HepG2 (cell line): ENCODE measurements around the gene FLYWCH1. TPM values are rescaled to one million over a fixed set of nuclear protein-coding genes. Genes with fewer than 3 reads are reported as not detected.

ENCODE experiments used
- ATAC-seq: fragments of 200-7000 bp; cut with Tn5 transposase; 3 replicates; pipeline ENCODE4 v1.9.1; 2020; ENCODE audit warnings: mild to moderate bottlenecking, moderate library complexity
- BruUV-seq: library from RNA; stranded (reverse); fragments of 400-500 nt; replicated peaks from 2 replicates; lab custom pipeline; 2021; lab: Mats Ljungman, UMichigan
- CTCF ChIA-PET: fragments of 300-600 bp; formaldehyde crosslinking; extraction: SDS; loops from one replicate; lab custom pipeline; 2021; ENCODE audit warnings: low total read pairs, inconsistent platforms, low intra/inter-chr PET ratio; lab: Yijun Ruan, JAX
- POLR2A ChIA-PET: fragments of 350-600 bp; sonication (Branson Sonifier 250); formaldehyde crosslinking; loops from one replicate; lab custom pipeline; 2020; ENCODE audit warnings: antibody characterized with exemption, inconsistent platforms; lab: Yijun Ruan, JAX
- DNase-seq: peaks from one replicate; pipeline ENCODE4 v3.0.0-alpha.2; 2015; ENCODE audit warnings: low spot score
- FAIRE-seq: peaks from 3 replicates; lab custom pipeline; 2011; peaks lifted over from hg19 to GRCh38; lab: Jason Lieb, UNC
- H2AFZ ChIP-seq: one replicate; pipeline ENCODE4 v1.6.1; 2011; ENCODE audit warnings: low read length, inconsistent platforms
- H3K27ac ChIP-seq: fragments of 300-600 bp; 3 replicates; pipeline ENCODE4 v1.8.0; 2011; ENCODE audit warnings: mixed run types, mild to moderate bottlenecking, mixed read lengths, low read length, inconsistent platforms; ENCODE audit not compliant: insufficient read depth; ENCODE audit errors: extremely low read length
- H3K27me3 ChIP-seq, 2 experiments: fragments of 200-600 bp in 1 of 2; 2 replicates in 1 of 2; 3 replicates in 1 of 2; pipeline versions ENCODE4 v1.6.0 to v1.8.0; 2011; ENCODE audit warnings: low read length in 2 of 2, mild to moderate bottlenecking in 2 of 2, moderate library complexity in 2 of 2, inconsistent platforms in 1 of 2; ENCODE audit not compliant: insufficient read depth in 2 of 2, control insufficient read depth in 1 of 2
- H3K36me3 ChIP-seq, 2 experiments: fragments of 200-600 bp in 1 of 2; replicated peaks in 1 of 2; 2 replicates in 1 of 2; 3 replicates in 1 of 2; pipeline versions ENCODE4 v1.5.1 to v1.8.0; 2011; ENCODE audit warnings: low read length in 2 of 2, inconsistent platforms in 1 of 2; ENCODE audit not compliant: insufficient read depth in 2 of 2, control insufficient read depth in 1 of 2
- H3K4me1 ChIP-seq: 2 replicates; pipeline ENCODE4 v1.5.1; 2012; ENCODE audit warnings: low read length, inconsistent platforms; ENCODE audit not compliant: insufficient read depth
- H3K4me2 ChIP-seq: 2 replicates; pipeline ENCODE4 v1.6.0; 2011; ENCODE audit warnings: low read depth, low read length, inconsistent platforms
- H3K4me3 ChIP-seq, 3 experiments: fragments of 200-600 bp in 1 of 3; sonication (generic), shearing (Covaris generic) in 1 of 3; replicated peaks in 1 of 3; 2 replicates each; pipeline ENCODE4 v1.5.1; 2011 to 2016; ENCODE audit warnings: low read length in 3 of 3, inconsistent platforms in 2 of 3, low read depth in 2 of 3, mild to moderate bottlenecking in 2 of 3, control low read depth in 1 of 3, mixed read lengths in 1 of 3; ENCODE audit not compliant: insufficient read depth in 1 of 3
- H3K79me2 ChIP-seq: one replicate; pipeline ENCODE4 v1.6.1; 2011; ENCODE audit warnings: low read length, inconsistent platforms; ENCODE audit not compliant: insufficient read depth
- H3K9ac ChIP-seq: 2 replicates; pipeline ENCODE4 v1.6.0; 2011; ENCODE audit warnings: mild to moderate bottlenecking, low read depth, low read length, inconsistent platforms; ENCODE audit not compliant: insufficient read depth
- H3K9me3 ChIP-seq: 2 replicates; pipeline ENCODE4 v1.5.1; 2012; ENCODE audit warnings: mild to moderate bottlenecking, low read length
- H4K20me1 ChIP-seq: 2 replicates; pipeline ENCODE4 v1.6.0; 2011; ENCODE audit warnings: inconsistent platforms, mild to moderate bottlenecking, low read length, moderate library complexity; ENCODE audit not compliant: insufficient read depth
- ESRRA ChIP-seq: sonication (generic); formaldehyde crosslinking; IDR thresholded peaks from 2 replicates; pipeline ENCODE4 v1.5.1; 2020; ENCODE audit warnings: mild to moderate bottlenecking, low read depth, missing genetic modification reagents
- PAF1 ChIP-seq: IDR thresholded peaks from 2 replicates; pipeline ENCODE4 v1.6.1; 2016; ENCODE audit warnings: missing genetic modification reagents, missing compliant biosample characterization
- SMARCE1 ChIP-seq: fragments of 450-650 bp; IDR thresholded peaks from 2 replicates; pipeline ENCODE4 v1.6.1; 2017; ENCODE audit warnings: borderline replicate concordance
- TCF7L2 ChIP-seq: IDR thresholded peaks from 2 replicates; pipeline ENCODE4 v1.6.1; 2011; ENCODE audit warnings: mild to moderate bottlenecking, low read depth, low read length, moderate library complexity
- ZIK1 ChIP-seq: sonication (generic); formaldehyde crosslinking; IDR thresholded peaks from 2 replicates; pipeline ENCODE4 v1.5.0; 2020; ENCODE audit warnings: mild to moderate bottlenecking, low read depth, missing genetic modification reagents, borderline replicate concordance
- ZNF124 ChIP-seq: sonication (generic); formaldehyde crosslinking; IDR thresholded peaks from 2 replicates; pipeline ENCODE4 v1.4.0; 2020; ENCODE audit warnings: missing genetic modification reagents
- ZNF20 ChIP-seq: sonication (generic); formaldehyde crosslinking; IDR thresholded peaks from 2 replicates; pipeline ENCODE4 v1.4.0; 2020; ENCODE audit warnings: mild to moderate bottlenecking, moderate library complexity, missing genetic modification reagents
- ZNF260 ChIP-seq: sonication (generic); formaldehyde crosslinking; IDR thresholded peaks from 2 replicates; pipeline ENCODE4 v1.4.0; 2020; ENCODE audit warnings: missing genetic modification reagents, low read depth, mild to moderate bottlenecking, borderline replicate concordance
- ZNF274 ChIP-seq: sonication (generic); formaldehyde crosslinking; IDR thresholded peaks from 2 replicates; pipeline ENCODE4 v1.5.1; 2020; ENCODE audit warnings: mild to moderate bottlenecking, missing genetic modification reagents
- ZNF543 ChIP-seq: sonication (generic); formaldehyde crosslinking; IDR thresholded peaks from 2 replicates; pipeline ENCODE4 v1.4.0; 2020; ENCODE audit warnings: mild to moderate bottlenecking, missing genetic modification reagents
- ZNF777 ChIP-seq: sonication (generic); formaldehyde crosslinking; IDR thresholded peaks from 2 replicates; pipeline ENCODE4 v1.4.0; 2020; ENCODE audit warnings: missing genetic modification reagents
- ZNF792 ChIP-seq: IDR thresholded peaks from 2 replicates; pipeline ENCODE4 v1.6.1; 2016
- ZNF878 ChIP-seq: sonication (generic); formaldehyde crosslinking; IDR thresholded peaks from 2 replicates; pipeline ENCODE4 v1.8.1; 2023; ENCODE audit warnings: mild to moderate bottlenecking, missing genetic modification reagents, moderate library complexity
- WGBS: methylation state at CpG from one replicate; pipeline ENCODE4 v1.1.6; 2017; ENCODE audit warnings: low lambda C conversion rate; 5-methylcytosine and 5-hydroxymethylcytosine counted together
- in situ Hi-C: cut with HindIII; loops from 2 replicates; pipeline ENCODE4 v1.10.0; 2017; ENCODE audit warnings: low pct_unique_long_range_greater_than_20kb; ENCODE audit not compliant: extremely low pct_ligation_motif_present
- intact Hi-C: fragments of 100-400 bp; cut with micrococcal nuclease; formaldehyde crosslinking; loops from one replicate; pipeline ENCODE4 v1.10.0; 2022; ENCODE audit not compliant: unreplicated experiment
- polyA plus RNA-seq, 8 experiments: library from polyadenylated mRNA; depleted of rRNA in 3 of 8; stranded (reverse) in 7 of 8; unstranded in 1 of 8; fragments of >200 nt; fragmentation: Illumina TruSeq in 4 of 8; extraction: Trizol in 4 of 8; gene quantifications; 2 replicates each; pipeline versions ENCODE4 v1.2.1 to v1.2.3, GENCODE V29; 2011 to 2016; ENCODE audit warnings: low read depth in 4 of 8, missing spikeins in 1 of 8, mixed read lengths in 1 of 8; ENCODE audit not compliant: insufficient read depth in 1 of 8
- total RNA-seq, 5 experiments: library from RNA; depleted of rRNA; stranded (reverse); fragments of >200 nt; fragmentation: Illumina TruSeq; extraction: Trizol; gene quantifications; 2 replicates each; pipeline ENCODE4 v1.2.3, GENCODE V29; 2016; ENCODE audit warnings: low read depth in 1 of 5
- TF ChIP-seq, protein P1 (sequence below): sonication (generic); formaldehyde crosslinking; IDR thresholded peaks from 2 replicates; pipeline ENCODE4 v1.4.0; 2020; ENCODE audit warnings: missing genetic modification reagents
- TF ChIP-seq, protein P2 (sequence below): sonication (generic); formaldehyde crosslinking; IDR thresholded peaks from 2 replicates; pipeline ENCODE4 v1.5.0; 2020; ENCODE audit warnings: mild to moderate bottlenecking, missing genetic modification reagents, borderline replicate concordance
- TF ChIP-seq, protein P3 (sequence below): sonication (generic); formaldehyde crosslinking; IDR thresholded peaks from 2 replicates; pipeline ENCODE4 v1.5.1; 2020; ENCODE audit warnings: missing genetic modification reagents, mild to moderate bottlenecking, borderline replicate concordance
- TF ChIP-seq, protein P4 (sequence below): IDR thresholded peaks from 2 replicates; pipeline ENCODE4 v1.6.1; 2016; ENCODE audit warnings: low read depth, borderline replicate concordance

FLYWCH1 gene
- total and polyA plus RNA-seq, 2 of the 13 experiments (the other 11 are each of a cell fraction or from before 2014, with no cell fraction given): 7.3 to 12.4 TPM

DNA sequence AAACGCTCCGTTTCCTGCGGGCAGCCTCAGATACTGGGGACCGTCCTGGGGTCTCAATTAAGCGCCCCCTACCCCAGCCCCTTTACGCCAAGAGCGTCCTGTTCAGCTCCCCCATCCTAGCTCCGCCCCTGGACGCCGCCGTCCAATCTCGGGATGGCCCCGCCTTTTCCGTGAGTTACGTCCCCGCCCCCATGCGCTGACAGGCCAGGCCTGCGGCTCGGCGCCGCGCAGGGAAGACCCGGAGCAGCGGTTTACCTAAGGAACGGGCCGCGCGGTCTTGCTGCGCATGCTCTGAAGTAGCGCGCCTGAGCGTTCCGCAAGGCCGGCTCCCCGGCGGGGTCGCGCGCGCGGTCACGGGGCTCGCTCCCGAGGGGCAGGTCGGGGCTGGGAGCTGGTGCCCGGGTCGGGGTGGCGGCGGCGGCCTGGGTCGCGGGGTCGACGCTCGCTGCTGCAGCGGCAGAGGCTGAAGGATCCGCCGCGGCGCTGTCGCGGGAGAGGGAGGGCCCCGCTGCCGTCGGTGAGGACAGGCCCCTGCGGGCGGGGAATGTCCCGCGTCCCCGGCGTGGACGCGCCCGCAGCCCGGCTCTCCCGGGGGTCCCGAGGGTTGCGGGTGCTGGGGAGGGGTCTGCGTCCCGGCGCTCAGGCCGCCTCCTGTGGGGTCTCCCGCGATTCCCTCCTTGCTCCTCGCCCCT, at the start of gene FLYWCH1 (continued):
- TF ChIP-seq ZNF260: no peak
- TF ChIP-seq, protein P1, sequence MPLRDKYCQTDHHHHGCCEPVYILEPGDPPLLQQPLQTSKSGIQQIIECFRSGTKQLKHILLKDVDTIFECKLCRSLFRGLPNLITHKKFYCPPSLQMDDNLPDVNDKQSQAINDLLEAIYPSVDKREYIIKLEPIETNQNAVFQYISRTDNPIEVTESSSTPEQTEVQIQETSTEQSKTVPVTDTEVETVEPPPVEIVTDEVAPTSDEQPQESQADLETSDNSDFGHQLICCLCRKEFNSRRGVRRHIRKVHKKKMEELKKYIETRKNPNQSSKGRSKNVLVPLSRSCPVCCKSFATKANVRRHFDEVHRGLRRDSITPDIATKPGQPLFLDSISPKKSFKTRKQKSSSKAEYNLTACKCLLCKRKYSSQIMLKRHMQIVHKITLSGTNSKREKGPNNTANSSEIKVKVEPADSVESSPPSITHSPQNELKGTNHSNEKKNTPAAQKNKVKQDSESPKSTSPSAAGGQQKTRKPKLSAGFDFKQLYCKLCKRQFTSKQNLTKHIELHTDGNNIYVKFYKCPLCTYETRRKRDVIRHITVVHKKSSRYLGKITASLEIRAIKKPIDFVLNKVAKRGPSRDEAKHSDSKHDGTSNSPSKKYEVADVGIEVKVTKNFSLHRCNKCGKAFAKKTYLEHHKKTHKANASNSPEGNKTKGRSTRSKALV (CRISPR knock-in tag): no peak
- TF ChIP-seq, protein P2, sequence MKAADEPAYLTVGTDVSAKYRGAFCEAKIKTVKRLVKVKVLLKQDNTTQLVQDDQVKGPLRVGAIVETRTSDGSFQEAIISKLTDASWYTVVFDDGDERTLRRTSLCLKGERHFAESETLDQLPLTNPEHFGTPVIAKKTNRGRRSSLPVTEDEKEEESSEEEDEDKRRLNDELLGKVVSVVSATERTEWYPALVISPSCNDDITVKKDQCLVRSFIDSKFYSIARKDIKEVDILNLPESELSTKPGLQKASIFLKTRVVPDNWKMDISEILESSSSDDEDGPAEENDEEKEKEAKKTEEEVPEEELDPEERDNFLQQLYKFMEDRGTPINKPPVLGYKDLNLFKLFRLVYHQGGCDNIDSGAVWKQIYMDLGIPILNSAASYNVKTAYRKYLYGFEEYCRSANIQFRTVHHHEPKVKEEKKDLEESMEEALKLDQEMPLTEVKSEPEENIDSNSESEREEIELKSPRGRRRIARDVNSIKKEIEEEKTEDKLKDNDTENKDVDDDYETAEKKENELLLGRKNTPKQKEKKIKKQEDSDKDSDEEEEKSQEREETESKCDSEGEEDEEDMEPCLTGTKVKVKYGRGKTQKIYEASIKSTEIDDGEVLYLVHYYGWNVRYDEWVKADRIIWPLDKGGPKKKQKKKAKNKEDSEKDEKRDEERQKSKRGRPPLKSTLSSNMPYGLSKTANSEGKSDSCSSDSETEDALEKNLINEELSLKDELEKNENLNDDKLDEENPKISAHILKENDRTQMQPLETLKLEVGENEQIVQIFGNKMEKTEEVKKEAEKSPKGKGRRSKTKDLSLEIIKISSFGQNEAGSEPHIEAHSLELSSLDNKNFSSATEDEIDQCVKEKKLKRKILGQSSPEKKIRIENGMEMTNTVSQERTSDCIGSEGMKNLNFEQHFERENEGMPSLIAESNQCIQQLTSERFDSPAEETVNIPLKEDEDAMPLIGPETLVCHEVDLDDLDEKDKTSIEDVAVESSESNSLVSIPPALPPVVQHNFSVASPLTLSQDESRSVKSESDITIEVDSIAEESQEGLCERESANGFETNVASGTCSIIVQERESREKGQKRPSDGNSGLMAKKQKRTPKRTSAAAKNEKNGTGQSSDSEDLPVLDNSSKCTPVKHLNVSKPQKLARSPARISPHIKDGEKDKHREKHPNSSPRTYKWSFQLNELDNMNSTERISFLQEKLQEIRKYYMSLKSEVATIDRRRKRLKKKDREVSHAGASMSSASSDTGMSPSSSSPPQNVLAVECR (CRISPR knock-in tag): peak; percentile 75; the same call in 1 of the 2 replicates

DNA sequence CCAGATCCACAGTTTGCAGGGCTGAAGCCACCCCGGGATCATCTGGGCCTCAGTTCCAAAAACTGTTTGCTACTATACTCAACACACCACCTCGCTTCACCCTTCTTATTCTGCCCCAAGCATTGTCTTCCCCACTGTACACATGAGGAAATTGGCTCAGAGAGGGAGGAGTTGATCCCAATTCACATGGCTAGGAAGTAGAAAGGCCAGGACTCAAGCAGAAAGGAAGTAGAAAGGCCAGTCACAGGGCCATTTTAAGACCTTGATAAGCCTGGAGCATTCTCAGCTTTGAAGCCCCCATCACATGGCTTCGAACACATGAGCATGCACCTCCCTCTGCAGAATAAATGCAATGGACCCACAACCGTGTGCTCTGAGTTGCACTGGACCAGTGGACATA, 46.1 kb upstream of the FLYWCH1 start:
- intact Hi-C loops: loop anchor here (5.0 kb wide), 1 partner anchor 47 kb away; the partner anchor contains the start of gene FLYWCH1
- WGBS: 18% methylated on average over 4 of the region's 4 CpGs
- TF ChIP-seq PAF1 (CRISPR knock-in tag): no peak
- TF ChIP-seq ZNF777 (CRISPR knock-in tag): no peak
- no peak for TF ChIP-seq ESRRA (CRISPR knock-in tag)
- TF ChIP-seq, protein P3, sequence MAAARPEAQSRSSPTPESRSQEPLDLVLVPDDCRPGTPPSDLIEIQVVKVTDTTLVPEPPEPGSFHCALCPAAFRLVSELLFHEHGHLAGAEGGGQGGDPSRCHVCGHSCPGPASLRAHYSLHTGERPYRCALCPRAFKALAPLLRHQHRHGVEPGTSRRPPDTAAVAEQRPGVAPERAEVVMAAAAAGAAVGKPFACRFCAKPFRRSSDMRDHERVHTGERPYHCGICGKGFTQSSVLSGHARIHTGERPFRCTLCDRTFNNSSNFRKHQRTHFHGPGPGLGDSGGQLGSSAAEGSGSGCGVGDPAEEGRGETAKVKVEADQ (CRISPR knock-in tag): no peak
- TF ChIP-seq ZNF20: no peak
- TF ChIP-seq ZNF878 (CRISPR knock-in tag): no peak
- no peak for TF ChIP-seq ZNF274
- TF ChIP-seq SMARCE1: no peak
- no peak for TF ChIP-seq ZNF124 (CRISPR knock-in tag)
- TF ChIP-seq TCF7L2: no peak
- TF ChIP-seq, protein P4, sequence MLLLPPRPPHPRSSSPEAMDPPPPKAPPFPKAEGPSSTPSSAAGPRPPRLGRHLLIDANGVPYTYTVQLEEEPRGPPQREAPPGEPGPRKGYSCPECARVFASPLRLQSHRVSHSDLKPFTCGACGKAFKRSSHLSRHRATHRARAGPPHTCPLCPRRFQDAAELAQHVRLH (CRISPR knock-in tag): no peak
- no peak for TF ChIP-seq ZNF792 (CRISPR knock-in tag)
- no peak for TF ChIP-seq ZIK1
- no peak for TF ChIP-seq ZNF543 (CRISPR knock-in tag)

More for the DNA sequence above, 46.1 kb upstream of the FLYWCH1 start:
- DNase-seq (no peak), FAIRE-seq (no peak), ATAC-seq (no peak)
- Histone ChIP-seq H3K27me3 (peaks cover 0 to 7% of the 10 kb centered on the region in 2 experiments; a peak in 1 of 5 replicates), H3K4me1 (peaks cover 29% of the 10 kb centered on the region), H3K4me3 (no peak overlapping the region), H4K20me1 (no peaks in the 10 kb centered on the region), H3K4me2 (no peak overlapping the region), H3K9me3 (peaks cover 6% of the 10 kb centered on the region; the same call in 1 of the 2 replicates), H2AFZ (no peak overlapping the region), H3K36me3 (no peaks in the 10 kb centered on the region), H3K27ac (no peak overlapping the region), H3K9ac (no peak overlapping the region), H3K79me2 (no peaks in the 10 kb centered on the region)
- ChIA-PET CTCF (no interaction called here), POLR2A (no interaction called here)
- in situ Hi-C loops: no loop called here
- BruUV-seq: no TSS peak
